Measurements from ENCODE around the gene OSBPL2.

The OSBPL2 gene

DNA sequence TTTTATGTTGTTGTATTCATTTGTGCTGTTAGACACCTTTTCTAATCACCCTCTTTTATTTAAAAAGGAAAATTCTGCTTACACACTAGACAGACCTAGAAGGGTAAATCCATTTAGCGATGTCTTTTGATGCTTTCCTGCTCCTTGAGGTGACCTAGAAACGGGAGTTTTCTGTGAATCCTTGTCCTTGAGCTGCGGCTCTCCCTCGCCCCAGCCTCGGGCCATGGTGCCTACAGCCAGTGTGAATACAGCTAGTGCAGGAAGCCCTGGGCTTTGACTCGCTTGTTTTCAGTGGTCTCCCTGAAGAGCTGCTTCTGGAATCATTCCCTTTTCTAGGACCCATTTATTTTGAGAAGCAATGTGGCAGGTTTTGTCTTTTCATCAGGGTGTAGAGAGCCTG is 46.8 kb downstream of the OSBPL2 start:
- Histone ChIP-seq H3K27ac (ENCODE audit: extremely low read depth, low read depth, low read length) (no peak overlapping the region), H3K4me3 (ENCODE audit: low read depth, low read length) (no peak overlapping the region), H3K4me1 (ENCODE audit: control insufficient read depth, insufficient read depth, low read length) (no peaks in the 10 kb centered on the region), H3K36me3 (ENCODE audit: control insufficient read depth in 2 of 2, insufficient read depth in 1 of 2, low read length in 2 of 2) (peaks cover 15 to 89% of the 10 kb centered on the region in 2 experiments; a peak in 2 of 3 replicates), H3K9me3 (ENCODE audit: control insufficient read depth, insufficient read depth, low read depth, low read length) (no peaks in the 10 kb centered on the region)
- CTCF ChIA-PET: no interaction called here
- POLR2A ChIA-PET: no interaction called here
- TF ChIP-seq, protein P1, sequence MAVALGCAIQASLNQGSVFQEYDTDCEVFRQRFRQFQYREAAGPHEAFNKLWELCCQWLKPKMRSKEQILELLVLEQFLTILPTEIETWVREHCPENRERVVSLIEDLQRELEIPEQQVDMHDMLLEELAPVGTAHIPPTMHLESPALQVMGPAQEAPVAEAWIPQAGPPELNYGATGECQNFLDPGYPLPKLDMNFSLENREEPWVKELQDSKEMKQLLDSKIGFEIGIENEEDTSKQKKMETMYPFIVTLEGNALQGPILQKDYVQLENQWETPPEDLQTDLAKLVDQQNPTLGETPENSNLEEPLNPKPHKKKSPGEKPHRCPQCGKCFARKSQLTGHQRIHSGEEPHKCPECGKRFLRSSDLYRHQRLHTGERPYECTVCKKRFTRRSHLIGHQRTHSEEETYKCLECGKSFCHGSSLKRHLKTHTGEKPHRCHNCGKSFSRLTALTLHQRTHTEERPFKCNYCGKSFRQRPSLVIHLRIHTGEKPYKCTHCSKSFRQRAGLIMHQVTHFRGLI (tag by site-specific recombination; IDR thresholded peaks at IDR 0.05): no peak
- TF ChIP-seq ZBTB7A (tag by site-specific recombination; IDR thresholded peaks at IDR 0.05; ENCODE audit: low read depth) (no peak), ZNF571 (tag by site-specific recombination; IDR thresholded peaks at IDR 0.05) (no peak), ZNF169 (tag by site-specific recombination; IDR thresholded peaks at IDR 0.05) (no peak), ZNF624 (tag by site-specific recombination; IDR thresholded peaks at IDR 0.05) (no peak), ZNF837 (tag by site-specific recombination; IDR thresholded peaks at IDR 0.05) (no peak), ZNF501 (tag by site-specific recombination; IDR thresholded peaks at IDR 0.05) (no peak), ZBTB21 (tag by site-specific recombination; IDR thresholded peaks at IDR 0.05) (no peak), ZNF561 (tag by site-specific recombination; IDR thresholded peaks at IDR 0.05; ENCODE audit: borderline replicate concordance) (no peak), ZNF707 (tag by site-specific recombination; IDR thresholded peaks at IDR 0.05) (no peak), ZFP41 (tag by site-specific recombination; IDR thresholded peaks at IDR 0.05; ENCODE audit: borderline replicate concordance) (no peak), ZBTB17 (tag by site-specific recombination; IDR thresholded peaks at IDR 0.05) (no peak), ZNF426 (tag by site-specific recombination; IDR thresholded peaks at IDR 0.05) (no peak)
- TF ChIP-seq, protein P2, sequence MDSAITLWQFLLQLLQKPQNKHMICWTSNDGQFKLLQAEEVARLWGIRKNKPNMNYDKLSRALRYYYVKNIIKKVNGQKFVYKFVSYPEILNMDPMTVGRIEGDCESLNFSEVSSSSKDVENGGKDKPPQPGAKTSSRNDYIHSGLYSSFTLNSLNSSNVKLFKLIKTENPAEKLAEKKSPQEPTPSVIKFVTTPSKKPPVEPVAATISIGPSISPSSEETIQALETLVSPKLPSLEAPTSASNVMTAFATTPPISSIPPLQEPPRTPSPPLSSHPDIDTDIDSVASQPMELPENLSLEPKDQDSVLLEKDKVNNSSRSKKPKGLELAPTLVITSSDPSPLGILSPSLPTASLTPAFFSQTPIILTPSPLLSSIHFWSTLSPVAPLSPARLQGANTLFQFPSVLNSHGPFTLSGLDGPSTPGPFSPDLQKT (IDR thresholded peaks at IDR 0.05; ENCODE audit: borderline replicate concordance, low read depth, low read length): no peak
- TF ChIP-seq, protein P3, sequence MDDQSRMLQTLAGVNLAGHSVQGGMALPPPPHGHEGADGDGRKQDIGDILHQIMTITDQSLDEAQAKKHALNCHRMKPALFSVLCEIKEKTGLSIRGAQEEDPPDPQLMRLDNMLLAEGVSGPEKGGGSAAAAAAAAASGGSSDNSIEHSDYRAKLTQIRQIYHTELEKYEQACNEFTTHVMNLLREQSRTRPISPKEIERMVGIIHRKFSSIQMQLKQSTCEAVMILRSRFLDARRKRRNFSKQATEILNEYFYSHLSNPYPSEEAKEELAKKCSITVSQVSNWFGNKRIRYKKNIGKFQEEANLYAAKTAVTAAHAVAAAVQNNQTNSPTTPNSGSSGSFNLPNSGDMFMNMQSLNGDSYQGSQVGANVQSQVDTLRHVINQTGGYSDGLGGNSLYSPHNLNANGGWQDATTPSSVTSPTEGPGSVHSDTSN (CRISPR knock-in tag; IDR thresholded peaks at IDR 0.05): no peak

DNA sequence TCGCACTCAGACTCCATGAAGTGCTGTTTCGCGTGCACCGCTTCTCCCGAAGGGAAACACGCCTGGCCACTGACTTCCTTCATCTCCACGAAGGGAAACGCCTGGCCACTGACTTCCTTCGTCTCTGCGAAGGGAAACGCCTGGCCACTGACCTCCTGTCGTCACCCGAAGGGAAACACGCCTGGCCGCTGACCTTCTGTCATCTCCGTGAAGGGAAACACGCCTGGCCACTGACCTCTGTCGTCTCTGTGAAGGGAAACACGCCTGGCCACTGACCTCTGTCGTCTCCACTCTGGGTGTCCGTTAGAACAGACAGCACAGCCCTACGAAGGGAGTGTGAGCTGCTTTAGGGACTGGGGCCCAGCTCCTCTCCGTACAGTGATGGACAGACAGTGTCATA is 47.4 kb downstream of the OSBPL2 start:
- no peak overlapping the region for H3K27ac ChIP-seq (ENCODE audit: extremely low read depth, low read depth, low read length)
- no peaks in the 10 kb centered on the region for H3K9me3 ChIP-seq (ENCODE audit: control insufficient read depth, insufficient read depth, low read depth, low read length)
- no peaks in the 10 kb centered on the region for H3K4me1 ChIP-seq (ENCODE audit: control insufficient read depth, insufficient read depth, low read length)
- H3K36me3 ChIP-seq (ENCODE audit: control insufficient read depth in 2 of 2, insufficient read depth in 1 of 2, low read length in 2 of 2): peaks cover 15 to 84% of the 10 kb centered on the region in 2 experiments; a peak in 2 of 3 replicates
- POLR2A ChIA-PET: no interaction called here
- CTCF ChIA-PET: no interaction called here
- H3K4me3 ChIP-seq (ENCODE audit: low read depth, low read length): no peak overlapping the region
- TF ChIP-seq ZNF677 (tag by site-specific recombination; IDR thresholded peaks at IDR 0.05): no peak
- no peak for TF ChIP-seq ZNF341 (tag by site-specific recombination; IDR thresholded peaks at IDR 0.05; ENCODE audit: low read depth)
- TF ChIP-seq ZNF114 (tag by site-specific recombination; IDR thresholded peaks at IDR 0.05): no peak
- TF ChIP-seq, protein P4, sequence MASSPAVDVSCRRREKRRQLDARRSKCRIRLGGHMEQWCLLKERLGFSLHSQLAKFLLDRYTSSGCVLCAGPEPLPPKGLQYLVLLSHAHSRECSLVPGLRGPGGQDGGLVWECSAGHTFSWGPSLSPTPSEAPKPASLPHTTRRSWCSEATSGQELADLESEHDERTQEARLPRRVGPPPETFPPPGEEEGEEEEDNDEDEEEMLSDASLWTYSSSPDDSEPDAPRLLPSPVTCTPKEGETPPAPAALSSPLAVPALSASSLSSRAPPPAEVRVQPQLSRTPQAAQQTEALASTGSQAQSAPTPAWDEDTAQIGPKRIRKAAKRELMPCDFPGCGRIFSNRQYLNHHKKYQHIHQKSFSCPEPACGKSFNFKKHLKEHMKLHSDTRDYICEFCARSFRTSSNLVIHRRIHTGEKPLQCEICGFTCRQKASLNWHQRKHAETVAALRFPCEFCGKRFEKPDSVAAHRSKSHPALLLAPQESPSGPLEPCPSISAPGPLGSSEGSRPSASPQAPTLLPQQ (tag by site-specific recombination; IDR thresholded peaks at IDR 0.05): no peak
- TF ChIP-seq GLIS2 (tag by site-specific recombination; IDR thresholded peaks at IDR 0.05): no peak
- TF ChIP-seq ZNF112 (tag by site-specific recombination; IDR thresholded peaks at IDR 0.05): no peak
- no peak for TF ChIP-seq ZNF157 (tag by site-specific recombination; IDR thresholded peaks at IDR 0.05)
- no peak for TF ChIP-seq ZNF394 (tag by site-specific recombination; IDR thresholded peaks at IDR 0.05; ENCODE audit: borderline replicate concordance)
- no peak for TF ChIP-seq GLI2 (tag by site-specific recombination; IDR thresholded peaks at IDR 0.05; ENCODE audit: borderline replicate concordance, low read depth)
- TF ChIP-seq, protein P5, sequence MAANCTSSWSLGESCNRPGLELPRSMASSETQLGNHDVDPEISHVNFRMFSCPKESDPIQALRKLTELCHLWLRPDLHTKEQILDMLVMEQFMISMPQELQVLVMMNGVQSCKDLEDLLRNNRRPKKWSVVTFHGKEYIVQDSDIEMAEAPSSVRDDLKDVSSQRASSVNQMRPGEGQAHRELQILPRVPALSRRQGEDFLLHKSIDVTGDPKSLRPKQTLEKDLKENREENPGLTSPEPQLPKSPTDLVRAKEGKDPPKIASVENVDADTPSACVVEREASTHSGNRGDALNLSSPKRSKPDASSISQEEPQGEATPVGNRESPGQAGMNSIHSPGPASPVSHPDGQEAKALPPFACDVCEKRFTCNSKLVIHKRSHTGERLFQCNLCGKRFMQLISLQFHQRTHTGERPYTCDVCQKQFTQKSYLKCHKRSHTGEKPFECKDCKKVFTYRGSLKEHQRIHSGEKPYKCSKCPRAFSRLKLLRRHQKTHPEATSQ (tag by site-specific recombination; IDR thresholded peaks at IDR 0.05): no peak
- TF ChIP-seq TCF7L2 (IDR thresholded peaks at IDR 0.05; ENCODE audit: borderline replicate concordance, low read depth, low read length): no peak
- no peak for TF ChIP-seq ZNF561 (tag by site-specific recombination; IDR thresholded peaks at IDR 0.05; ENCODE audit: borderline replicate concordance)
- no peak for TF ChIP-seq ZFP37 (tag by site-specific recombination; IDR thresholded peaks at IDR 0.05)
- no peak for TF ChIP-seq ZNF133 (tag by site-specific recombination; IDR thresholded peaks at IDR 0.05)
- TF ChIP-seq, protein P6, sequence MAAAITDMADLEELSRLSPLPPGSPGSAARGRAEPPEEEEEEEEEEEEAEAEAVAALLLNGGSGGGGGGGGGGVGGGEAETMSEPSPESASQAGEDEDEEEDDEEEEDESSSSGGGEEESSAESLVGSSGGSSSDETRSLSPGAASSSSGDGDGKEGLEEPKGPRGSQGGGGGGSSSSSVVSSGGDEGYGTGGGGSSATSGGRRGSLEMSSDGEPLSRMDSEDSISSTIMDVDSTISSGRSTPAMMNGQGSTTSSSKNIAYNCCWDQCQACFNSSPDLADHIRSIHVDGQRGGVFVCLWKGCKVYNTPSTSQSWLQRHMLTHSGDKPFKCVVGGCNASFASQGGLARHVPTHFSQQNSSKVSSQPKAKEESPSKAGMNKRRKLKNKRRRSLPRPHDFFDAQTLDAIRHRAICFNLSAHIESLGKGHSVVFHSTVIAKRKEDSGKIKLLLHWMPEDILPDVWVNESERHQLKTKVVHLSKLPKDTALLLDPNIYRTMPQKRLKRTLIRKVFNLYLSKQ (tag by site-specific recombination; IDR thresholded peaks at IDR 0.05; ENCODE audit: borderline replicate concordance): no peak

Measured in HEK293 (cell line).